SK-N-SH treated with all-trans-retinoic acid at 6 μM for 48 hours (cell line): Measurements from ENCODE around the gene IKBKE.

Experiments
- ATAC-seq: fragments of 200-7000 bp; cut with Tn5 transposase; 3 replicates; pipeline ENCODE4 v1.9.1; 2020; ENCODE audit warnings: mild to moderate bottlenecking, moderate library complexity
- ARNTL ChIP-seq: fragments of 450-650 bp; formaldehyde crosslinking; IDR thresholded peaks from 2 replicates; pipeline ENCODE4 v1.5.0; 2020; ENCODE audit warnings: low read depth, mild to moderate bottlenecking, moderate library complexity, borderline replicate concordance
- BACH2 ChIP-seq: fragments of 250-450 bp; sonication (Bioruptor Pico); IDR thresholded peaks from 2 replicates; pipeline ENCODE4 v1.9.0; 2021; ENCODE audit warnings: mild to moderate bottlenecking, borderline replicate concordance
- CSDC2 ChIP-seq: fragments of 250-450 bp; sonication (Bioruptor Pico); IDR thresholded peaks from 2 replicates; pipeline ENCODE4 v1.5.0; 2020; ENCODE audit warnings: mild to moderate bottlenecking, moderate library complexity
- ESRRG ChIP-seq: fragments of 250-450 bp; sonication (Bioruptor Pico); IDR thresholded peaks from 2 replicates; pipeline ENCODE4 v1.6.1; 2021; ENCODE audit warnings: mild to moderate bottlenecking
- GLIS3 ChIP-seq: fragments of 250-450 bp; sonication (Bioruptor Pico); IDR thresholded peaks from 2 replicates; pipeline ENCODE4 v1.5.0; 2020; ENCODE audit warnings: mild to moderate bottlenecking, moderate library complexity
- ISL1 ChIP-seq: fragments of 250-450 bp; sonication (Bioruptor Pico); IDR thresholded peaks from 2 replicates; pipeline ENCODE4 v2.1.2; 2022; ENCODE audit warnings: mild to moderate bottlenecking, moderate library complexity
- OSR1 ChIP-seq: fragments of 250-450 bp; sonication (Bioruptor Pico); IDR thresholded peaks from 2 replicates; pipeline ENCODE4 v1.8.0; 2022; ENCODE audit warnings: moderate library complexity, mild to moderate bottlenecking, inconsistent platforms
- PPARA ChIP-seq: fragments of 250-450 bp; sonication (Bioruptor Pico); IDR thresholded peaks from 2 replicates; pipeline ENCODE4 v1.5.0; 2020; ENCODE audit warnings: mild to moderate bottlenecking, borderline replicate concordance
- RARB ChIP-seq: fragments of 250-450 bp; sonication (Bioruptor Pico); IDR thresholded peaks from 2 replicates; pipeline ENCODE4 v1.8.0; 2021; ENCODE audit warnings: mild to moderate bottlenecking, moderate library complexity
- SNAI2 ChIP-seq: fragments of 250-450 bp; sonication (Bioruptor Pico); IDR thresholded peaks from 2 replicates; pipeline ENCODE4 v1.5.0; 2020; ENCODE audit warnings: mild to moderate bottlenecking, moderate library complexity
- TCF4 ChIP-seq: fragments of 250-450 bp; sonication (Bioruptor Pico); IDR thresholded peaks from 2 replicates; pipeline ENCODE4 v1.8.0; 2021; ENCODE audit warnings: mild to moderate bottlenecking, moderate library complexity, borderline replicate concordance
- TOX ChIP-seq: fragments of 250-450 bp; sonication (Bioruptor Pico); IDR thresholded peaks from 2 replicates; pipeline ENCODE4 v1.8.0; 2021; ENCODE audit warnings: mild to moderate bottlenecking, moderate library complexity, borderline replicate concordance
- ZC3H10 ChIP-seq: fragments of 250-450 bp; sonication (Bioruptor Pico); IDR thresholded peaks from 2 replicates; pipeline ENCODE4 v1.5.1; 2021; ENCODE audit warnings: mild to moderate bottlenecking, moderate library complexity
- ZFP30 ChIP-seq: fragments of 450-650 bp; formaldehyde crosslinking; IDR thresholded peaks from 2 replicates; pipeline ENCODE4 v1.5.0; 2022; ENCODE audit warnings: mild to moderate bottlenecking, moderate library complexity
- ZNF565 ChIP-seq: fragments of 450-650 bp; formaldehyde crosslinking; conservative IDR thresholded peaks from 2 replicates; pipeline ENCODE4 v1.5.0; 2020; ENCODE audit warnings: low read depth, mild to moderate bottlenecking, moderate library complexity
- ZNF70 ChIP-seq: fragments of 450-650 bp; formaldehyde crosslinking; IDR thresholded peaks from 2 replicates; pipeline ENCODE4 v1.5.0; 2020; ENCODE audit warnings: mild to moderate bottlenecking, moderate library complexity
- TF ChIP-seq, protein P1 (sequence below): fragments of 250-450 bp; sonication (Bioruptor Pico); IDR thresholded peaks from 2 replicates; pipeline ENCODE4 v1.8.0; 2021; ENCODE audit warnings: low read depth, mild to moderate bottlenecking, moderate library complexity, borderline replicate concordance
- TF ChIP-seq, protein P2 (sequence below): fragments of 250-450 bp; sonication (Bioruptor Pico); IDR thresholded peaks from 2 replicates; pipeline ENCODE4 v1.5.1; 2020; ENCODE audit warnings: low read depth, mild to moderate bottlenecking, moderate library complexity
- TF ChIP-seq, protein P3 (sequence below): fragments of 250-450 bp; sonication (Bioruptor Pico); IDR thresholded peaks from 2 replicates; pipeline ENCODE4 v1.8.0; 2020; ENCODE audit warnings: mild to moderate bottlenecking, moderate library complexity, borderline replicate concordance
- TF ChIP-seq, protein P4 (sequence below): fragments of 250-450 bp; sonication (Bioruptor Pico); IDR thresholded peaks from 2 replicates; pipeline ENCODE4 v1.5.1; 2021; ENCODE audit warnings: mild to moderate bottlenecking, moderate library complexity

The IKBKE gene

DNA sequence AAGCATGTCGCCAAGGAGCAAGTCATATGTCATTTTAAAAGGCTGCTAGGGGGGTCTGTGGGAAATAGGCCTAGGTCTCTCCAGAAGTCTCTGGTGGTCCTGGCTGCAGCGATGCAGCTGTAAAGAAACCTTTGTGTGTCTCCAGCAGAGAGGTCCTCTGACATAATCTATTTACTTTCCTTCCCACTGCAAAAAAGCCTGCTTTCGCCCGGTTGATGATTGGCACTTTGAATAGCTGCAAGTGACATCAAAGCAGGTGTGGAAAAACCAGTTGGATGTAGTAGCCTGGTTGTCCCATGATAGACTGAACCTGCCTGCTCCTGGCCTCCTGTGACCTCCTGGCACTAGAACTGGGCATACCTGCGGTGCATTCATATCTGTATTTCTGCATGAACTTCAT lies 50.9 kb downstream of the IKBKE start (continued):
- no peak for TF ChIP-seq PPARA (CRISPR knock-in tag)

DNA sequence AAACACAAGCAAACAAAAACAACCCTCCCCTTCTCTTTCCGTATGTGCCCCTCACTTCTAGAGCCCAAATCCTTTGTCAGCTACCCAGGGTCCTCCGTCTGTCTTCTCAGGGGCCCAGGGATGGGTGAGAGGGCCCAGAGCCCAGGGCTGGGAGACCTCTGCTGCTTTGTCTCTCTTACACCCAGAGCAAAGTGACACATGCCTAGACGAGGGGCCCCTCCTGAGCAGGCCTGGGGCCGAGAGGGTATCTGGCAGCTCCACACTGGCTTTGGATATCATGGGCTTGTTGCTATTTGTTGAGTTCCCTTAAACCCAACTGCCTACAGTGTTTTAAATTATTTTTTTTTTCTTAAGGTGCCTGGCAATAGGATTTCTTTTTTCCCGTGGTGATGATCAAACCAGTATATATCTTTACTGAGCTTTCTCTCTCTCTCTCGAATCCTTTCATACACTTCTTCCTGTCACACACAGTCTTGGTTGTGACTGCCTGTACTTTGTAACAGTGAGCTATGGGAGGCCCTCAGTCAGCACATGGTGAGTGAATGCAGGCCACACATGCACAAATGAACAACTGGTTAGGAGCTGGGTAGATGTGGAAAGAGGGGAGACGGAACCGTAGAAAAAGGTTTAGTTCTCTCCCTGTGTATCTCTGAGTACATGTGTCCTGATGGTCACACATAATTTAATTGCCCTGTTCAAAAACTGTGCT lies 51.6 kb downstream of the IKBKE start:
- TF ChIP-seq, protein P1, sequence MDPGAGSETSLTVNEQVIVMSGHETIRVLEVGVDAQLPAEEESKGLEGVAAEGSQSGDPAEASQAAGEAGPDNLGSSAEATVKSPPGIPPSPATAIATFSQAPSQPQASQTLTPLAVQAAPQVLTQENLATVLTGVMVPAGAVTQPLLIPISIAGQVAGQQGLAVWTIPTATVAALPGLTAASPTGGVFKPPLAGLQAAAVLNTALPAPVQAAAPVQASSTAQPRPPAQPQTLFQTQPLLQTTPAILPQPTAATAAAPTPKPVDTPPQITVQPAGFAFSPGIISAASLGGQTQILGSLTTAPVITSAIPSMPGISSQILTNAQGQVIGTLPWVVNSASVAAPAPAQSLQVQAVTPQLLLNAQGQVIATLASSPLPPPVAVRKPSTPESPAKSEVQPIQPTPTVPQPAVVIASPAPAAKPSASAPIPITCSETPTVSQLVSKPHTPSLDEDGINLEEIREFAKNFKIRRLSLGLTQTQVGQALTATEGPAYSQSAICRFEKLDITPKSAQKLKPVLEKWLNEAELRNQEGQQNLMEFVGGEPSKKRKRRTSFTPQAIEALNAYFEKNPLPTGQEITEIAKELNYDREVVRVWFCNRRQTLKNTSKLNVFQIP (CRISPR knock-in tag), result no peak
- TF ChIP-seq TOX (CRISPR knock-in tag) (no peak), ZNF70 (CRISPR knock-in tag) (no peak), ARNTL (no peak), PPARA (CRISPR knock-in tag) (no peak), ISL1 (no peak), TCF4 (CRISPR knock-in tag) (no peak), SNAI2 (no peak), ZFP30 (CRISPR knock-in tag) (no peak)
- TF ChIP-seq, protein P2, sequence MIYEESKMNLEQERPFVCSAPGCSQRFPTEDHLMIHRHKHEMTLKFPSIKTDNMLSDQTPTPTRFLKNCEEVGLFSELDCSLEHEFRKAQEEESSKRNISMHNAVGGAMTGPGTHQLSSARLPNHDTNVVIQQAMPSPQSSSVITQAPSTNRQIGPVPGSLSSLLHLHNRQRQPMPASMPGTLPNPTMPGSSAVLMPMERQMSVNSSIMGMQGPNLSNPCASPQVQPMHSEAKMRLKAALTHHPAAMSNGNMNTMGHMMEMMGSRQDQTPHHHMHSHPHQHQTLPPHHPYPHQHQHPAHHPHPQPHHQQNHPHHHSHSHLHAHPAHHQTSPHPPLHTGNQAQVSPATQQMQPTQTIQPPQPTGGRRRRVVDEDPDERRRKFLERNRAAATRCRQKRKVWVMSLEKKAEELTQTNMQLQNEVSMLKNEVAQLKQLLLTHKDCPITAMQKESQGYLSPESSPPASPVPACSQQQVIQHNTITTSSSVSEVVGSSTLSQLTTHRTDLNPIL, result no peak
- TF ChIP-seq, all 23 proteins: peak for 0
- no peak for ATAC-seq

DNA sequence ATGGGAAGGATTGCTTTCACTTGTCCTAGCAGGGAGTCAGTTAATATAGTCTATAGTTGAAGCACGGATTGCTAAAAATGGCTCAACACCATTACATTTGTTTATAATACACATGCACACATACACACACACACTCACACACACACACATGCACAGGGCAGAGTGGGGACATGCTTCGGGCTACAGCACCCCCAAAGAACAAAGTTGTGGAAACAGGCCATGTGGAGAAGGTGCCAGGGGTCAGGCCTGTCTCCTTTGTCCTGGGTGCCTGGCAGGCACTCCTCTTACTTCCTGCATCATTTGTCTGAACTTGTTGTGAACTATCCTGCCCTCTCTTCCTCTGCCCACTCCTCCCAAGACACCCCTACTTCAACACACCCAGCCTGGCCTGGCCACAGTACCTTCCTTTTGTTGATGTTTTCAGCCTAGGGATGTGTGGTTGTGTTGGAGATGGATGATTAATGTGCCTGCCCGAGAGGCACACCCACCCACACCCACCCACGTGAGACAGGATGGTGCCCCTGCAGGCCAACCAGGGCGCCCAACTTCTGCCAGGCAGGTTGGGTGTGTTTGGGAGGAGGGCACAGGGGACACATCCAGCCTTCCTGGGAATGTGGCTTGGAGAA lies 54.6 kb downstream of the IKBKE start:
- no peak; the same call in 2 of the 3 replicates for ATAC-seq
- TF ChIP-seq, protein P3, sequence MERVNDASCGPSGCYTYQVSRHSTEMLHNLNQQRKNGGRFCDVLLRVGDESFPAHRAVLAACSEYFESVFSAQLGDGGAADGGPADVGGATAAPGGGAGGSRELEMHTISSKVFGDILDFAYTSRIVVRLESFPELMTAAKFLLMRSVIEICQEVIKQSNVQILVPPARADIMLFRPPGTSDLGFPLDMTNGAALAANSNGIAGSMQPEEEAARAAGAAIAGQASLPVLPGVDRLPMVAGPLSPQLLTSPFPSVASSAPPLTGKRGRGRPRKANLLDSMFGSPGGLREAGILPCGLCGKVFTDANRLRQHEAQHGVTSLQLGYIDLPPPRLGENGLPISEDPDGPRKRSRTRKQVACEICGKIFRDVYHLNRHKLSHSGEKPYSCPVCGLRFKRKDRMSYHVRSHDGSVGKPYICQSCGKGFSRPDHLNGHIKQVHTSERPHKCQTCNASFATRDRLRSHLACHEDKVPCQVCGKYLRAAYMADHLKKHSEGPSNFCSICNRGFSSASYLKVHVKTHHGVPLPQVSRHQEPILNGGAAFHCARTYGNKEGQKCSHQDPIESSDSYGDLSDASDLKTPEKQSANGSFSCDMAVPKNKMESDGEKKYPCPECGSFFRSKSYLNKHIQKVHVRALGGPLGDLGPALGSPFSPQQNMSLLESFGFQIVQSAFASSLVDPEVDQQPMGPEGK (CRISPR knock-in tag), result no peak
- TF ChIP-seq OSR1 (no peak), ISL1 (no peak), ZC3H10 (no peak), TCF4 (CRISPR knock-in tag) (no peak), GLIS3 (CRISPR knock-in tag) (no peak), RARB (CRISPR knock-in tag) (no peak), ARNTL (no peak), SNAI2 (no peak), ZFP30 (CRISPR knock-in tag) (no peak), ZNF565 (CRISPR knock-in tag) (no peak), CSDC2 (no peak), ESRRG (CRISPR knock-in tag) (no peak), TOX (CRISPR knock-in tag) (no peak), BACH2 (no peak)
- TF ChIP-seq, protein P4, sequence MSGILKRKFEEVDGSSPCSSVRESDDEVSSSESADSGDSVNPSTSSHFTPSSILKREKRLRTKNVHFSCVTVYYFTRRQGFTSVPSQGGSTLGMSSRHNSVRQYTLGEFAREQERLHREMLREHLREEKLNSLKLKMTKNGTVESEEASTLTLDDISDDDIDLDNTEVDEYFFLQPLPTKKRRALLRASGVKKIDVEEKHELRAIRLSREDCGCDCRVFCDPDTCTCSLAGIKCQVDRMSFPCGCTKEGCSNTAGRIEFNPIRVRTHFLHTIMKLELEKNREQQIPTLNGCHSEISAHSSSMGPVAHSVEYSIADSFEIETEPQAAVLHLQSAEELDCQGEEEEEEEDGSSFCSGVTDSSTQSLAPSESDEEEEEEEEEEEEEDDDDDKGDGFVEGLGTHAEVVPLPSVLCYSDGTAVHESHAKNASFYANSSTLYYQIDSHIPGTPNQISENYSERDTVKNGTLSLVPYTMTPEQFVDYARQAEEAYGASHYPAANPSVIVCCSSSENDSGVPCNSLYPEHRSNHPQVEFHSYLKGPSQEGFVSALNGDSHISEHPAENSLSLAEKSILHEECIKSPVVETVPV (CRISPR knock-in tag), result no peak
- TF ChIP-seq, protein P2, result no peak
